GM15510 (cell line): ENCODE measurements around the gene IHH.

Experiments used
- POLR2A ChIP-seq: IDR thresholded peaks from 3 replicates; pipeline ENCODE4 v1.6.1; 2011; ENCODE audit warnings: borderline replicate concordance; ENCODE audit not compliant: insufficient read length; ENCODE audit errors: extremely low read depth

The IHH gene

DNA sequence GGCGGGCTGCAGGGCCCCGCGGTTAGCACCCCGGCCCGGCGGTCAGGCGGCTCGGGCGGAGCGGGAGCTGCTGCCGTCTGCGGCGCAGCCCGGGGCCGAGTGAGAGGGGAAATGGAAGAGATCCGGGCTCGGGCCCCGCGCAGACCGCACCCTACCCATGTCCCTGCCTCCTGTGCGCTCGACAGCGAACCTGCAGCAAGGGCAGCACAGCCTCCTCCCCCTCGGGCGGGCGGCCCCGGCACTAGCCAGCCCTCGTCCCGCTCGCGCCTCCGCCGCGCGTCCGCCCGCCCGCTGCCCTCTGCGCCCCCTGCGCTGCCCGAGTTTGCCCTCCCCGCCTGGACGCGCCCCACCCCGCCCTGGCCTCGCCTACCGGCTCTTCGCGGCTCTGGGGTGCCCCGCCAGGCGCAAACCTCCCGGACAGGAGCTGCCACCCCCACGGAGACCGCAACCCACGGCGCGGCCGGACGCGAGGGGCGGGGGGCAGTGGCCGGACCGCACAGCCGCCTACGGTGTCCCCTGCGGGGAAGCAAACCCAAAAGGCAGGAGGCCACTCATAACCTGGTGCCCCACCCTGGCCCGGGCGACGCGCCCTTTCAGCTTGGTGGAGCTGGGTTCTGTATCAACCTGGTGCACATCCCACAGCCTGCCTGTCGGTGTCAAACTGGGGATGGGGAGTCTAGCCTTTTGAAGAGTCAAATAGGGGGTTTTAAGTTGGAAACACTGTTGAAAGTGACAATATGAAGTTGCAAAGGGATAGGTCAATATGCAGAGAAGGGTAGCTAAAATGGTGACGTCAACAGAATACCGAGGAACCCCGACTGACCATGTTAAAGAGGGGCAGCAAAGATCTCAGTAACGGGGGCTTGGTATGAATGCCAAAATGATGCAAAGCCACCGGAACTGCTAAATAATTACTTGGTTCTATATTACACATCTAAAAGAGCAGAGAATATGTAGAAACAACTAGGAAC lies at the start of gene IHH:
TSS of gene IHH (minus strand) at position 101 of the 971 bp plus-strand sequence. CDS start 454 bp downstream, outside the sequence.
- no peak for TF ChIP-seq POLR2A

DNA sequence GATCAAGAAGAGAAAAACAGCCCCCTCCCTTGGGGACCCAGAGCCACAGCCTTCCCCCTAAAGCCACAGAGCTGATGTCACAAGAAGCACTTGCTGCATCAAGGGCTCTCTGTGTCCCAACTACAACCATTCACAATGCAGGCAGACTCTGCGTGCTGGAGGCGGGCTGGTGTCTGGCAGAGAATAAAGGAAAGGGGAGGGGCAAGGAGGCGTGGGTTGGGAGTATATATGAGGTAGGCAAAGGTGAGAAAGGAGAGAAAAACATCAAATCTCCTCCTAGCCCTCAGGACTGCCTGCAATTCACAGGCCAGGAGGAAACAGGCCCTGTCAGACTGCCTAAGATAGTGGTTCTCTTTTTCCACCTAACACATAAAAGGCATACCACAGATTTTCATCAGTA lies 48.8 kb upstream of the IHH start:
- no peak for TF ChIP-seq POLR2A

DNA sequence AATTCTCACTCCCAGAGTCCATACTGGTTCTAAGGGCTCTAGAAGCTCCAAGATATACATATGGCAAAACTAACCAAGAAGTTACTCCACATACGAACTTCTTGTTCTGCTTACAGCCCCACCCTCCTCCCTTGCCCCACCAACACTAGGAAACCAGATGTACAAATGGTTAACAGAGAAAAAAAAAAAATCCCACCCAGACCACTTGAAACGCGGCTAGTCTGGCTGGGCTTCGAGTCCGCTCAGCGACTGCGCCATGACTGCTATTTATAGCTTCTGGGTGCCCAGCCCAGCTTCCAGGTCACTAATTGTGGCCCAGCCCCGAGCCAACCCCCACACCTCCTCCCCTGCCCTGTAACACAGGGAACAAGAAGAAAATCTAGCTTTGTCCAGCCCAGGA lies 47.0 kb upstream of the IHH start:
- no peak for TF ChIP-seq POLR2A

DNA sequence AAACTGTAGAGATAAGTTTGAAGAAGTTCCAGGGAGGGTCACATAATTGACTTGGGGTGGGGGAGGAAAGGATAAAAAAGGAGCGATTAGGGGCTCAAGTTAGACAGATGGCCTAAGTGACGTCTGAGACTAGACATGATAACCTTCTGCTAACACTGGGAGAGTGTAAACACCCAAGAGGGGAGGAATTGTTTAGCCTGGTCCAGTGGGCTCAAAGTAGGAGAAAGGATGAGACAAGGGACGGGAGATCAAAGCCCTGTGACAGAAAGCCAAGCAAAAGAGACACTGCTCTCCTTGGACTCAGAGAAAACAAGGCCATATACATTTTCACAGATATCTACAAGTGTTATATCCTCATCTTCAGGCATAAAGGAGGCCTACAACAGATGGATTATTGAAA lies 45.5 kb upstream of the IHH start:
- no peak for TF ChIP-seq POLR2A

DNA sequence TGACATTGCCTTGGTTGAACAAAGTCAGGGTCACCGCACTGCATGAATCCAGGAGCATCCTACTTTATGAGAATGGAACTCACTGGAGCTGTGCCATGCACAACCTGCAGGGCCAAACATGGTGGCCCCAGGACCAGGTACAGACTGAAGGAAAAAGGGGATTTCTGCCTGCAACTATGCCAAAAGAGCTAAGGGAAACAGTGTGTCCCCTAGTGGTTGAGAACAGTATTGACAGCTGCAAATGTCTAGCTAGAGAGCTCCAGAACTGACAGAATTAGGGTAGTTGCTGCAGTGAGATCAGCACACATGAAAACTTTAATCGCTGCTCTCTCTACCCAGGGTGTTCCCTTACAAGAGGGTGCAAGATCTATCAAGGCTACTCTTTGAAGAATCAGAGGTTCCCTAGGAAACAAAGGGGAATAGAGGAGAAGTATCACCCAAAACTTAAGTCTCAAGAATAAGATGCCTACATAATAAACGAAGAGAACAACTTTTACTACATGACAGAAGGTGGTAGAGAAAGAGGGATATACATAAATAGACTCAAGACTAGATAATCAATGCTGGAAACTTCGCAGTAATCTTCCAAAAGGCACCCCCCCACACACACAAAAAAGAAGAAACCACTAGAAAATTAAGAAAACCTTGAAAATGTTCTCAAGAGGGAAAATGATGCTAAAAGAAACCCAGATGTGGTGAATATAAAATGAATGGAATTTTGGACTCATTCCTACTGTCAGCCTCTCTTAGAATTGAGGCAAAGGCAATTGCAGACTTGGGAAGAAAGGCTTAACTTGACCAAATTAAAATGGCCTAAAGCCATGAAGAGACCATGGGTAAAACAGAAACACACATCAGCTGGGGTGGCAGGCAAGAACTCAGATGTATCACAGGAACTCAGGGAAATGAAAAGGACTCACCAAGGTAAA lies 43.6 kb upstream of the IHH start:
- TF ChIP-seq POLR2A, result no peak

DNA sequence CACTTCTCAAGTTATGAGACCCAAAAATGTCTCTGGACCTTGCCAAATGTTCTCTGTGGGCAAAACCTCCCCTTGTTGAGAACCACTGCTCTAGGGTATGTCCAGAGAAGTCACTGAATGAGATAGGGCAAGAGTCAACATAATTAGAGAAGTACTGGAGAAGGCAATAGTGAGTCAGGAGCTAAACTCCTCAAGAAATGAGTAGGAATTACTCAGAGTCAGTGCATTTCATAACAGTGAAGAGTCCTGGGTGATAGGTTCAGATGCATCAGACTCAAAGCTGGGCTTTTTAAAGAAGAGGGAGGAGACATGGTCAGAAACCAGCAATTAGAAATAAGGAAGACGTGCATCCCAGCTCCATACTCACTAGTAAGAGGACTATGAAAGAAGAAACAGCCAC lies 38.6 kb upstream of the IHH start:
- no peak for TF ChIP-seq POLR2A

DNA sequence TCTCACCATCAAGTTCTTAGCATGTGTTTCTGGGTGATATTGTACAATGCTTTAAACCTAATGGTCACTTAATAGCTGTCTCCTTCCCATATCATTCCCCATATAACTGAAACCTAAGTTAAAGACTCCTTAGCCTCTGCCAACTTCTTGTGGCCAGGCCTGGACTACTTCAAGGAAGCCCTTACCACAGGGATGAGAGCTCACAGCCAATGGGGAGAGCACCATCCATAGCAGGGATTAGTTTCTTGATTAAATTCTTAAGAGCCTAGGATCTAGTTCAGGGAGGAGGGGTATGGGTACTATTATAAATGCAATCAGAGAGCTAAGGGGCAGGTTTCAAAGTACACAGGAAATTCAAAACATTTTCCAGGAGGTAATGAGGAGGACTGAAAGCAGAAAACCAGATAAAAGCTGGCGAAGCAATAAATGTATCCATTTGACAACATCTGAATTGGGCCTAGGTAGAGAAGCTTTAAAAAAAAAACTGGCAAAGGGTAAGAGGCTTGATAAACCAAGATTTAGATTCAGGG lies 34.8 kb upstream of the IHH start:
- TF ChIP-seq POLR2A, result no peak

DNA sequence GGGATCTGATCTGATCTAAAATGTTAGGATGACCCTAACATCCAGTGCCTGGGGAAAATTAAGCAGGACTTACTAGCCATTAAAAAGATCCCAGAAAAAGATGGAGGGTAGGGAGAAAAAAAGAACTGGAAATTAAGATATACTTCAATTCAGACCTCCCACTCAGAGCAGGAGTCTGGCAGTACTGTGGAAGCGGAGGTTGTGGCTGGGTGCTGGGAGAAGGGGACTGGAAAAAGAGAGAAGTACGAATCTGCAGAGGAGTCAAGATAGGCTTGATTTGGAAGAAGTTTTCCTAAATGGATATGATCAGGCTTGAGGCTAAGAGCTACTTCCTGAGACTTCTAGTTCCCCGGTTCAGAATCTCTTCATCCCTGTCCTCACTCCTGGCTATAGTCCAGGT lies 33.5 kb upstream of the IHH start:
- no peak for TF ChIP-seq POLR2A

DNA sequence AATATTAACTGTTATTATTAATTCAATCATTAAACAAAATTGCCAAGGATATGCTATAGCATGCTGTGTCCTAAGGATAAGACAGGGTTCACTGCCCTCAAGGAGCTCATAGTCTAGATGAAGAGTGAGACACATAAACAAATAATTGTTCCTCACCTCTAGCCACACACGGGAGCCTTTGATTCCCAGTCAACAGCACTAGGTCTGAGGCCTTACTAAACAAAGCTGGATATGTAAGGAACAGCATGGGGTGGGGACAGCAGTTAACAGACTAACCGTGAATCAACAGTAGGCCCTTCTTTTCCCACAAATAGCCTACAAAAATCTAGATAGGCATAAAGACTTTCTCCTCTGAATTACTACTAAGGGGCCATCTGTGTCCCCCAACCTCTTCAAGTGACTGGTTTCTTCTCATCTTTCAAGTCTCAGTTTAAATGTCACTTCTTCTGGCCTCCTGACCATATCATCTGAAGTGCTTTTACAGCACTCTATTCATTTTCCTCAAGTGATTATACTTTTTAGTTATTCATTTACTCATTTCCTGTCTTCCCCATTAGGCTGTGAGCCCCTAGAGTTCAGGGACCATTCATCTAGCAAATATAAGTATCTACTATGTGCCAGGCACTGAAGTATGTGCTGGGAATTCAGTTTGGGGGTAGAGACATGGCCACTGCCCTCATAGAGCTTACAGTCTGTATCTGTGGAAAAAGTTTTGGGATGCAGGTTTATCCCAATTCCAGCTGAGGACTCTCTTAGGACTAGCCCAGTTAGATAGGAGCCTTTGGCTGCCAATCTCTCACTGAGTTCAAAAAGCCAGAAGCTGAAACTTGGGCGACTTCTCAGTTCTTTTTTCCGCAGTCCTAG lies 29.9 kb upstream of the IHH start:
- no peak for TF ChIP-seq POLR2A

DNA sequence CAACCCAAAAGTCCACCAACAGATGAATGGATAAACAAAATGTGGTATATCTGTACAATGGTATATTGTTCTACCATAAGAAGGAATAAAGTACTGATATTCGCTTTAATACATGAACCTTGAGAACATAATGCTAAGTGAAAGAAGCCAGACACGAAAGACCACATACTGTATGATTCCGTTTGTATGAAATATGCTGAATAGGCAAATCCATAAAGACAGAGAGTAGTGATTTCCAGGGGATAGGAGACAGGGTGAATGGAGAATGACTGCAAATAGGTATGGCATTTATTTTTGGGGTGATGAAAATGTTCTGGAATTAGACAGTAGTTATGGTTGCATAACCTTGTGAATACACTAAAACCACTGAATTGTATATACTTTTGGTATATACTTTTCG lies 28.6 kb upstream of the IHH start:
- TF ChIP-seq POLR2A, result no peak

DNA sequence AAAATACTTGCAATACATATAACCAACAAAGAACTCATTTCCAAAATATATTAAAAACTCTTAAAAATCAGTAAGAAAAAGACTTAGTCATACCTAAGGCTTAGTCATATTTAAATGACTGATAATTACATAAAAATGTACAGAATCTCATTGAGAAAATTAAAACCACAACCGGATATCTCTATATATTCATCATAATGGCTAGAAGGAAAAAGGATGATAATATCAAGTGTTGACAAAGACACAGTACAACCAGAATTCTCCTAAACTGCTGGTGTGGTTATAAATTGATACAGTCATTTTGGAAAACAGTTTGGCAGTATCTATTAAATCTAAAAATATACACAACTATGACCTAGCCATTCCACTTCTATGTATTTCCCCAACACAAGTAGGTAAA lies 27.1 kb upstream of the IHH start:
- no peak for TF ChIP-seq POLR2A

DNA sequence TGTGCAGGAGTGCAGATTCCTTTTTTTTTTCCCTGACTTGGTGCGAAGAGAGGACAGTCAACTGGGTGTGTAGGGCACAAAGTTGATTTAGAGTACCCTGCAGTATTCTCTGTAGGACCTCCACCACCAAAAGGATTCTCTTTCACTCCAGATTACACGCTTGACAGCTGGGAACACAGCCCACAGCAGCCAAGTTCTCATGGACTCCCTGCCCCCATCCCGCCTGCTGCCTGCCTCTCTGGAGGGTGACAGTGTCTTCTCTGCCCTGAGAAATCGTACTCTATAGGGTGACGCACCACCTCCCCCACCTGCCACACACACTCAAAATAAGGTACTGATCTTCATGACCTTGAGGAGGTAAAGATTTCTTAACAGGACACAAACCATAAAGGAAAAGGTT lies 26.6 kb upstream of the IHH start:
- no peak for TF ChIP-seq POLR2A

DNA sequence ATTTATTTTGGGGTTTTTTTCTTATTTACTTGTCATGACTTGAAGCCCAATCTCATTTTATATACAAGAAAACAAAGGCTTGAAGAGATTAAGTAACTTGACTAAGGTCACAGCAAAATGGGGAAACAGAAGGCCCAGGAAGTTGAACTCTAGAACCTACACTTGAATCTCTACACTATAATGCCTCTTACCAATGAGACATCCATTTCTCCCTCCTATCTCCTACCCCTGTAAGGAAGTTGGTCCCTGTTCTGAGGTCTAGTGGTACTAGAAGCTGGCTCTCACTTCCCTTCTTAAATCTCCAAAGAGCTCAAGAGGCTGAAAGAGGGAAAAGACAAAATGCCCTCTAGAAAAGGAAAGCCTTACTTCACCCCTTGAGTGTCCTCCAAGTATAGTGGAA lies 25.5 kb upstream of the IHH start:
- TF ChIP-seq POLR2A, result no peak

DNA sequence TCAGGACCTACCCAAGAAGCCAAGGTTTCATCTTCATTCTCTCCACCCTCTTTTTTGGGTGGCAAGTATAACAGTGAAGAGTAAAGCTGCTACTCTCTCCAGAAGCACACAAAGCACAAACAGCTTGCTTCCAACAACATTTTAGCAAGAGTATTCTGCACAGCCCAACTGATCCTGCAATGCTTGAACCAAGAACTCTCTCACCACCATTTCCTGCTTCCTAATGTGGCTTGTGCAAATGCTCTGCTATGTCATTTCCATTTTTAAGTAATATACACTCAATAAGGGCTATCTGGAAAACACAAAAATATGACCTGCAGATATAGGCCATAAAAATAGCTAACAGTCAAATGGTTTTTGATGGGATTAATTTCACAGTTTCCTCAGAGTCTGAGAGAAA lies 24.1 kb upstream of the IHH start:
- no peak for TF ChIP-seq POLR2A
